T-helper 2 cell treated with Interferon-gamma antibody and Interleukin-4, amounts not matched to agents 100 ng/mL and 5 ng/mL, for 36 hours (primary cell): ENCODE data around the gene LYPD3. TPM values are rescaled to one million over a fixed set of nuclear protein-coding genes. Genes with fewer than 3 reads are reported as not detected.
"Not testable (repeated sequence)": the region's sequence is repeated elsewhere in the genome, so short reads cannot be mapped to it uniquely, and the experiment has no call there.

ENCODE experiments used
- intact Hi-C: fragments of 100-400 bp; cut with micrococcal nuclease; formaldehyde crosslinking; loops from one replicate; pipeline ENCODE4 v1.15.1; 2023
- total RNA-seq: library from RNA; stranded (reverse); gene quantifications from 2 replicates; pipeline ENCODE4 v1.2.3, GENCODE V29; 2022

Gene LYPD3
- total RNA-seq, 1 donor from 2014 or later = 0.39 TPM

- intact Hi-C loops = loop anchor here (1.0 to 10.0 kb wide), 8 partner anchors 12 to 321 kb away; partner anchors contain the start of genes IRGQ, KCNN4, PHLDB3 and ZNF576
Measured at GRCh38 chr19:43463381-43464133, 1.9 kb downstream of the LYPD3 start.

DNA sequence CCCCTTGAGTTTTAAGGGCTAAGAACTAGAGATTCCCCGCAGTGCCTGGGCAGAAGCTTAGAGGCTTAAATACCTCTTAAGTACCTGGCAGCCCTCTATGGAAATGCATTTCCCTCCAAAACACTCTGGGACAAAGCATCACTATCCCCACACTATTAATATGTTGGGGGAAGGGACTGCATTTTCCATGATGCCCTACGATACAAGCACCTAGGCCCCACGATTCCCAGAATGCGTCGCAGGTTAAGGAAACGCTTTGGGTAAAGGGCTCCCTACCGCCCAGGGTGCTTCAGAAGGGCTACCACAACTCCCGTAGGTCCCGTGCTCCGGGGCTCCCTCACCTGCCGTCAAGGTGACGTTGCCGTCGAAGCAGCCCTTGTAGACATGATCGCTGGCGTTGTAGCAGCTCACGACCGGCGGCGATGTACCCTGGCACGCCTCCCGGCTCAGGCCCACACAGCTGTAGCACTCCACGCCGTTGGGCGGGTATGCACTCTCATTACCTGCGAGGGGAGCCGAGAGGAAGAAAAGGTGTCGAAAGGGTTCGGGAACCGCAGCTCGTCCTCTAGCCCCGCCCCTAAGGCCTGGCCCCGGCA lies 2.5 kb downstream of the LYPD3 start:
- intact Hi-C loops = loop anchor here (1.0 to 10.0 kb wide), 8 partner anchors 12 to 322 kb away; partner anchors contain the start of genes IRGQ, KCNN4, PHLDB3 and ZNF576

- intact Hi-C loops = loop anchor here (5.0 to 10.0 kb wide), 2 partner anchors 135 to 322 kb away; partner anchors contain the start of genes IRGQ, KCNN4 and ZNF576
Measured at GRCh38 chr19:43462383-43462782, 3.0 kb downstream of the LYPD3 start.

- intact Hi-C loops = loop anchor here (5.0 to 10.0 kb wide), 2 partner anchors 136 to 323 kb away; partner anchors contain the start of genes IRGQ, KCNN4 and ZNF576
Measured at GRCh38 chr19:43461303-43461702, 4.1 kb downstream of the LYPD3 start.

DNA sequence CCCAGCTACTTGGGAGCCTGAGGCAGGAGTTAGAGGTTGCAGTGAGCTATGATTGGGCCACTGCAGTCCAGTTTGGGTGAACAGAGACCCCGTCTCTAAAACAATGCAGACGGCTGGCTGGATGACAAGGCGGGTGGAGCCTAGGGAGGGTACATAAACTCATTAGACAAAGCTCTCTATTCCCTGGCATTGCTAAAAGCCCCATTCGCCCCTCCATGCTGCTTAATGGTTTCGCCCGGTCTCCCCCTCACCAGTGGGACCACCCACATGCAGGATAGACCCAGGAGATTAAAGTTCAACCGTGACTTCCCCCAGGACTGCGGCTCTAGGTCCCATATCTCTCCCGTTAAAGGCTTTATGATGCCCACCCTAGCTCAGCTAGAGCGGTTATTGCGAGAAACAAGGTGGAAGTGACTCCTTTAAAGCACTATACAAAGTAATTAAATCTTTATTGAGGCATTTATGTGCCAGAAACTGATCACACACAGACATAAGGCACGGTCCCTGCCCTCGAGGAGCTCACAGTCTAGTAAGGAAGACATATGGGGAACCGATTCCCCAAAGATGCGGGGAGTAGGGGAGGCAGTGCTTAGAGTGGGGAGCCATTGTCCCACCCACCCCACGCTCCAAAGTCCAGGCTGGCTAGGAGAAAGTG lies 4.9 kb downstream of the LYPD3 start:
- intact Hi-C loops = loop anchor here (5.0 to 10.0 kb wide), 2 partner anchors 137 to 324 kb away; partner anchors contain the start of genes IRGQ, KCNN4 and ZNF576

GRCh38 chr19:43457809-43458208 lies 7.6 kb downstream of the LYPD3 start:
- intact Hi-C loops = no loop called here

- intact Hi-C loops = no loop called here
Measured at GRCh38 chr19:43455321-43456113, 9.9 kb downstream of the LYPD3 start.

- intact Hi-C loops = no loop called here
Measured at GRCh38 chr19:43454031-43454430, 11.4 kb downstream of the LYPD3 start.

DNA sequence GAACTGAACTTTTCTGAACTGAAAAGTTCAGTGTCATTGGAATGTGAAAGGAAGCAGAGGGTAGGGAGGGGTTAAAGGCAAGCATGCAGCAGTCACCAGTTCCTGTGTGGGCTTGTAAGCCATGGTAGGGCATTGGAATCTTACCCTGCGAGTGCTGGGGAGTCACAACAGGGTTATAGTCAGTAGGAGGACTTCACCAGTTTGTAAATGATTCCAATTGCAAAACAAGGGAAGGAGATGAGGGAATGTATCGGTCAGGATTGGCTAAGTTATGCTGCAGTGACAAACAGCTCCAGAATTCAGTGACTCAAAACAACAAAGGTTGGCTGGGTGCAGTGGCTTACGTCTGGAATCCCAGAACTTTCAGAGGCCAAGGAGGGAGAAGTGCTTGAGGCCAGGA lies 12.8 kb downstream of the LYPD3 start:
- intact Hi-C loops = no loop called here

GRCh38 chr19:43450545-43450997 lies 14.8 kb downstream of the LYPD3 start:
- intact Hi-C loops = no loop called here

DNA sequence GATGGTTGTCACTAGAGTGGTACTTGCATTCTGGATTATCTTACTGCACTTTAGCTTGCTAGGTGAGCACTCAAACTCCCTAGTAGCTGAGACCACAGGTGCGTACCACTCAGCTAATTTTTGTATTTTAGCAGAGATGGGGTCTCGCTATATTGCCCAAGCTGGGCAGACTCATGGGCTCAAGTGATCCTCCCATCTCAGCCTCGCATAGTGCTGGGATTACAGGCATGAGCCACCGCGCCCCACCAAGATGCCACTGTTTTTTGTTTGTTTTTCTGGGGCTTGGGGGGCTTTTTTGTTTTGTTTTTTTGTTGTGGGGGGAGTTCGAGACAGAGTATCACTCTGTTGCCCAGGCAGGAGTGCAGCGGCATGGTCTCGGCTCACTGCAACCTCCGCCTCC lies 17.8 kb downstream of the LYPD3 start:
- intact Hi-C loops = loop anchor here (1.0 to 5.0 kb wide), 4 partner anchors 16 to 150 kb away; partner anchors contain the start of genes IRGQ, PHLDB3 and ZNF576

DNA sequence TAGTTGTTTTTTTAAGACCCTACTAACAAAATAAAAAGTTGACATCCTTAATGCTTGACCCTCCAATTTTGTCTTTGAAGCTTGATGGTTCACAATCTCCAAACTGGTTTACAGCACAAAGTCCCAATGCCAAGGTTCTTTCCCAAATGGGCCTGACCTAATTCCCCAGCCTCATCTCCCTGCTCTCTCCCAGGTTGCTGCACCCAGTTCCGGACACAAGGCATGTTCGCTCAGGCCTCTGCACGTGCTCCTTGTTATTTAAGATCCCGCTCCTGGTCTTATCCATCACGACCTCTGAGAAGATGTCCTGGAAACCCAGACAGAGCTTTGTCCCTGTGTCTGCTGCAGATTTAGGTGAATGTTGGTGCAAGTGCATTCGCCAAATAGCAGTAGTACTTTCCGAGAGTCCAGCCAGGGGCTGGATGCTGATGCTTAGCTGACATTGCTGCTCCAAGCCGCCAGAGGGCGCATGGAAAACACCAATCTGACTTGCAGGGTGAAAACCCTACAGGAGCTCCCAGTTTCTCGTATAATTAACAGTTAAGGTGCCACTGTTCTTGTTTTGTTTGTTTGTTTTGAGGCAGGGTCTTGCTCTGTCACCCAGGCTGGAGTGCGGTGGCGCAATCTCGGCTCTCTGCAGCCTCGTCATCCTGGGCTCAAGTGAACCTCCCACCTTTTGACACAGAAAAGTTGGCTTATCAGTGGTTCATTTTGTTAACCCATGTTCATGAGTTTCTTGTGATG lies 18.5 kb downstream of the LYPD3 start:
- intact Hi-C loops = loop anchor here (1.0 to 5.0 kb wide), 4 partner anchors 16 to 150 kb away; partner anchors contain the start of genes IRGQ, PHLDB3 and ZNF576

DNA sequence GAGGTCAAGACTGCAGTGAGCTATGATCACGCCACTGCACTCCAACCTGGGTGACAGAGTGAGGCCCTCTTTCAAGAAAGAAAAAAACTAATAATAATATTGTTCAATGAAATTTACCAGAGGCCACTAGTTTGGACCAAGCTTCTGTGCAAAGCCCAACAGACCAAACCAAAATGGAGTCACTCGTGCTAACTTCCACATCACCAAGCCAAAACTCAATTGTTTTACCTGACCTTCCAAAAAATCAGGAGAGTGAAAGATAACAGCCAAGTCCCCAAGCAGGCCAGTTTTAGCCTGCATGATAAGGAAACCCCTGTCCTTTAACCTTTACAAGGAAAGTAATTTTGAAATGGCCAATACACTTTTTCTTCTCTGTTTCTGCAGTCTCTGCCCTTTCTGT lies 20.0 kb downstream of the LYPD3 start:
- intact Hi-C loops = loop anchor here (5.0 kb wide), 1 partner anchor 152 kb away; the partner anchor contains the start of genes IRGQ and ZNF576

GRCh38 chr19:43444531-43445287 lies 20.7 kb downstream of the LYPD3 start:
- intact Hi-C loops = loop anchor here (5.0 kb wide), 1 partner anchor 153 kb away; the partner anchor contains the start of genes IRGQ and ZNF576

GRCh38 chr19:43444091-43444490 lies 21.3 kb downstream of the LYPD3 start:
- intact Hi-C loops = not testable (repeated sequence)

DNA sequence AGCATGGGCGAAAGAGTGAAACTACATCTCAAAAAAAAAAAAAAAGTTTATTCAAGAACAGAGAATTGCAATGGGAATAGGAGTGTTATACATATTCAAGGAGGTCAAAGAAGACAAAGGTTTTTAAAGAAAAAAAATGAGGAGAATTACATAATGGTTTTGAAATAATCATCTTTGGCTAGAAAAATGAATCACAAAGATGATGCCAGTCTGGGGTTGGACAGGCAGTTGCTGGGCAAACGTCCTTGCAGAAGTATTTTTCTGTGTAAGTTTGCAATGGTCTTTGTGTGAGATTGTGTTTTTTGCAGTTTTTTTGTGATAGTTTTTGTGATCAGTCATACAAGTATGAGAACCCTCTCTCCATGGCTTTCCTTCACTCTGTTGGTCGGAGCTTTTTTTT lies 23.7 kb downstream of the LYPD3 start:
- intact Hi-C loops = no loop called here

DNA sequence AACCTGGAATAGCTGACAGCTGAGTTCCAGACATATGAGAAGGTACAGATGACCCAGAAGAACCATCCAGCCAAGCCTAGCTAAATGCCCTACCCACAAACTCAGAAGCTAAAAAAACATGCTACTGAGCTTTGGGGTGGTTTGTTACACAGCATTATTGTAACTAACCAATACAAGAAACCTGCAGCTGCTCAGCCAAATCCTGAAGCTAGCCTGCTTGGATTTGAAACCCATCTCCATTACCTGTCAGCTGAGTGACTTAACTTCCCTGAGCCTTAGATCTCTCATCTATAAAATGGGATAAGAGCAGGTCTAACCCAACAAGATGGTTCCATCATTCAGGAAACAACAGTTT lies 25.7 kb downstream of the LYPD3 start:
- intact Hi-C loops = loop anchor here (1.0 kb wide), 1 partner anchor 24 kb away; no protein-coding TSS in a partner anchor

- intact Hi-C loops = loop anchor here (1.0 kb wide), 1 partner anchor 24 kb away; no protein-coding TSS in a partner anchor
Measured at GRCh38 chr19:43439032-43439708, 26.2 kb downstream of the LYPD3 start.
